ENCODE data around the gene GCK. TPM values are rescaled to one million over a fixed set of nuclear protein-coding genes. Genes with fewer than 3 reads are reported as not detected.

Gene GCK
- polyA plus RNA-seq, 1 experiment: 0.35 TPM

DNA sequence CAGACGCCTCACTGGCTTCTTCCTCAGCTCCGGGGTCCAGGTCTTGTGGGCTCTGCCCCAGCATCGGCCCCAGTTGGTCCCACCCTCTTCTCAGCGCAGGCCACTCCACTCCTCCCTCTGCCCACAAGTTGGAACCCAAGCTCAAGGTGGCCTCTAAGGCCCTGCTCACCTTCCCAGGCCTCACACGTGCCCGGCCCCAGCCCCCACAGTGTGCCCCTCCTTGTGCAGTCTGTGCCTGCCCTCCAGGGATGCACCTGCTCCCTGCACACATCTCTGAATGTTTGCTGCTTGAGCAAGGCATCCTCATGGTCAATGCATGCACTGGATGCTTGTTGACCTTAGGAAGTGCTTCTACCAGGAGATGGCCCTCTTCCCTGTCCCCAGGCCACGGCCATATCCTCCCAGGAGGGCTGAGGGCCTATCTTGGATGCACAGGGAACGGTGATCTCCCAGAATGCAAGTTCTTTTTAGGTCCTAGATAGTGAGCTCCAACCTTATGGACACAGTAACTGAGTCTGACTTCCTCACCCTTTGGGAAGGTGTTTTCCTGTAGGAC lies 92.8 kb downstream of the GCK start:
- Histone ChIP-seq H3K9me3 (ENCODE audit: control insufficient read depth, insufficient read depth, low read length) (no peaks in the 10 kb centered on the region), H3K27ac (ENCODE audit: low read depth, low read length) (no peak overlapping the region), H3K27me3 (ENCODE audit: control insufficient read depth, insufficient read depth, low read length) (no peaks in the 10 kb centered on the region), H3K4me3 (ENCODE audit: low read depth, low read length) (no peak overlapping the region)
- POLR2A ChIA-PET: no interaction called here
- CTCF ChIA-PET: no interaction called here
- no peak for DNase-seq (ENCODE audit: low read depth, low spot score)
- TF ChIP-seq, protein P1, sequence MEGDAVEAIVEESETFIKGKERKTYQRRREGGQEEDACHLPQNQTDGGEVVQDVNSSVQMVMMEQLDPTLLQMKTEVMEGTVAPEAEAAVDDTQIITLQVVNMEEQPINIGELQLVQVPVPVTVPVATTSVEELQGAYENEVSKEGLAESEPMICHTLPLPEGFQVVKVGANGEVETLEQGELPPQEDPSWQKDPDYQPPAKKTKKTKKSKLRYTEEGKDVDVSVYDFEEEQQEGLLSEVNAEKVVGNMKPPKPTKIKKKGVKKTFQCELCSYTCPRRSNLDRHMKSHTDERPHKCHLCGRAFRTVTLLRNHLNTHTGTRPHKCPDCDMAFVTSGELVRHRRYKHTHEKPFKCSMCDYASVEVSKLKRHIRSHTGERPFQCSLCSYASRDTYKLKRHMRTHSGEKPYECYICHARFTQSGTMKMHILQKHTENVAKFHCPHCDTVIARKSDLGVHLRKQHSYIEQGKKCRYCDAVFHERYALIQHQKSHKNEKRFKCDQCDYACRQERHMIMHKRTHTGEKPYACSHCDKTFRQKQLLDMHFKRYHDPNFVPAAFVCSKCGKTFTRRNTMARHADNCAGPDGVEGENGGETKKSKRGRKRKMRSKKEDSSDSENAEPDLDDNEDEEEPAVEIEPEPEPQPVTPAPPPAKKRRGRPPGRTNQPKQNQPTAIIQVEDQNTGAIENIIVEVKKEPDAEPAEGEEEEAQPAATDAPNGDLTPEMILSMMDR (IDR thresholded peaks at IDR 0.05; ENCODE audit: low read depth, low read length): no peak

DNA sequence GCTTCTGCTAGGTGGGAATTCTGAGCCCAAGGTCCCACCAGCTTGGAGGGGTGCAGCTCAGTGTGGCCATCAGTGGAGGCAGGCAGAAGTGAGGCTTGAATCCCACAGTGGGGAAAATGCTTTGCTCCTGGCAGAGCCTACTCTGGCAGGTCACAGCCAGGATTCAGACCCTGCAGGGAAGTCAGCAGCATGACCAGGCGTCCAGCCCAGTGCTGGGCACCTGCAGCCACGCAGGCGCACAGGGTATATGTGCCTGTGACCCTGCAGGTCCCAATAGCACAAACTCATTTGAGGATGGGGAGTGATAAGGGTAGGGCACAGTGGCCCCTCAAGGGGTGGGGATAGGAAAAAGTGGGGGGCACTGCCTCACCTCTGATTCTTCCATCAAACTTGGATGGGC lies 93.5 kb downstream of the GCK start:
- Histone ChIP-seq H3K27me3 (ENCODE audit: control insufficient read depth, insufficient read depth, low read length) (no peaks in the 10 kb centered on the region), H3K9me3 (ENCODE audit: control insufficient read depth, insufficient read depth, low read length) (no peaks in the 10 kb centered on the region), H3K27ac (ENCODE audit: low read depth, low read length) (no peak overlapping the region), H3K4me3 (ENCODE audit: low read depth, low read length) (no peak overlapping the region)
- ChIA-PET CTCF (no interaction called here), POLR2A (no interaction called here)
- TF ChIP-seq, protein P1 (IDR thresholded peaks at IDR 0.05; ENCODE audit: low read depth, low read length): no peak
- DNase-seq (ENCODE audit: low read depth, low spot score): no peak

DNA sequence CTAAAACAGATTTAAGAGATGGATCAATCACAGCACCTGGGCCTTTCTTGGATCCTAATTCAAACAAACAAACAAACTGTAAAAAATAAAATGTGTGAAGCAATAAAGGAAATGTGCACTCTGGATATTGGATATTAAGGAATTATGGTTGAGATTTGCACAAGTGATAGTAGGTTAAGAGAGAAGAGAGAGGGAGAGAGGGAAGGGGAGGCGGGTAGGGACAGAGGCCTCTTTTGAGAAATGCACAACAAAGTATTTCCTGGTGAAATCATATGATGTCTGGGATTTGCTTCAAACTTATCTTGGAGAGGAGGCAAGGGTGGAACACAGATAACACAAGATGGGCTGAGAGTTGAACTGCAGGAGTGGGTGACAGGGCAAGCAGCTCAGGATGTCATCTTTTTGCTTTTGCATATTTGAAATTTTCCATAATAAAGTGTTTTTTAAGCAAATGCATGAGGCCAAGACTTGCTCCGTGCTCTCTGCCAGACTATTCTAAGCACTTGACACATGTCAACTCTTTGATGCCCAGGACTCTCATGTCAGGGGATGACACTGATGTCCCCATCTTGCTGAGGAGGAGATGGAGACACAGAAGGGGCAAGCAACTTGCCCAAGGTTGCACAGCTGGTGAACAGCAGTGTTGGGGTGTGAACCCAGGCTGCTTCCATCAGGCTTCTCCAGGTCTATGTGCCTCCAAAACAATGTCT lies 94.2 kb downstream of the GCK start:
- no peak overlapping the region for H3K27ac ChIP-seq (ENCODE audit: low read depth, low read length)
- no peaks in the 10 kb centered on the region for H3K27me3 ChIP-seq (ENCODE audit: control insufficient read depth, insufficient read depth, low read length)
- TF ChIP-seq, protein P1 (IDR thresholded peaks at IDR 0.05; ENCODE audit: low read depth, low read length): no peak
- no peak overlapping the region for H3K4me3 ChIP-seq (ENCODE audit: low read depth, low read length)
- no peaks in the 10 kb centered on the region for H3K9me3 ChIP-seq (ENCODE audit: control insufficient read depth, insufficient read depth, low read length)
- ChIA-PET POLR2A (no interaction called here), CTCF (no interaction called here)
- DNase-seq (ENCODE audit: low read depth, low spot score): no peak

DNA sequence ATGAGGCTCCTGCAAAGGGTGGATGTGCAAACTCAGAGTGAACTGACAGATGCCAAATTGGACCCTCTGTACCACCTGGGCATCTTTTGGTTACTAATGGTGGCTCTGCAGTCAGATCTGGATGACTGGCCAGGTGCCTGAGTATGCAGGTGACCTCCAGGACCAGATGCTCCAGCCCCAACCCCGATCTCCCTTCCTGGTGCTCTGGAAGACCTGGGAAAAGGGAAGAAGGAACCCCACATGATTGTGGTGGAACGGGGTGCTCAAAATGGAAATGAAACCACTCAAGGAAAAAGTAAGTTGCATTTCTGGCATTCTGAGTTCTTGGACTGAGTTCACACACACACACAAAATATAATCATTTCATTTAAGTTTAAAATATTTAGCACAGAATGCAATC lies 94.9 kb downstream of the GCK start:
- Histone ChIP-seq H3K9me3 (ENCODE audit: control insufficient read depth, insufficient read depth, low read length) (no peaks in the 10 kb centered on the region), H3K27ac (ENCODE audit: low read depth, low read length) (no peak overlapping the region), H3K4me3 (ENCODE audit: low read depth, low read length) (no peak overlapping the region), H3K27me3 (ENCODE audit: control insufficient read depth, insufficient read depth, low read length) (no peaks in the 10 kb centered on the region)
- ChIA-PET POLR2A (no interaction called here), CTCF (no interaction called here)
- TF ChIP-seq, protein P1 (IDR thresholded peaks at IDR 0.05; ENCODE audit: low read depth, low read length): no peak
- no peak for DNase-seq (ENCODE audit: low read depth, low spot score)

Small RNA genes within 50 kb of the gene (small RNA-seq; reads per million reads assigned to genes)
- not detected for gene RNA5SP230 (ENCODE audit: insufficient read length, low read depth)

Other genes starting within 250 kb of the GCK start
- not detected in 2 replicates for gene SPDYE1, start 191.5 kb downstream of the GCK start, polyA plus RNA-seq (2011; rRNA removed)
- gene DBNL, start 144.7 kb downstream of the GCK start, polyA plus RNA-seq (2011; rRNA removed): 76.1 and 93.8 TPM in 2 replicates
- gene PGAM2, start 123.9 kb downstream of the GCK start, polyA plus RNA-seq (2011; rRNA removed): not detected in 2 replicates
- 4.6 and 5.1 TPM in 2 replicates for gene POLM, start 106.9 kb downstream of the GCK start, polyA plus RNA-seq (2011; rRNA removed)
- gene AEBP1, start 85.1 kb downstream of the GCK start, polyA plus RNA-seq (2011; rRNA removed): 18.5 and 30.7 TPM in 2 replicates
- gene POLD2, start 65.9 kb downstream of the GCK start, polyA plus RNA-seq (2011; rRNA removed): 64.8 and 79.6 TPM in 2 replicates
- gene MYL7, start 48.1 kb downstream of the GCK start, polyA plus RNA-seq (2011; rRNA removed): not detected in 2 replicates
- 124 and 138 TPM in 2 replicates for gene YKT6, start 11.5 kb upstream of the GCK start, polyA plus RNA-seq (2011; rRNA removed)
- 0.12 TPM in 1 of 2 replicates, not detected in the other for gene CAMK2B, start 136.2 kb upstream of the GCK start, polyA plus RNA-seq (2011; rRNA removed)

Data from AG04450 (cell line).